Esophagus (tissue), 2 donors: Measurements from ENCODE around the gene SLC2A10. TPM values are rescaled to one million over a fixed set of nuclear protein-coding genes. Genes with fewer than 3 reads are reported as not detected.

Experiments
- H3K27ac ChIP-seq, 2 donors: one replicate each; pipeline ENCODE4 v1.5.1; 2013; ENCODE audit warnings: low read depth in 2 of 2, mild to moderate bottlenecking in 2 of 2, inconsistent platforms in 1 of 2, low read length in 1 of 2, moderate library complexity in 1 of 2
- H3K27me3 ChIP-seq, 2 donors: one replicate each; pipeline ENCODE4 v1.6.1; 2013; ENCODE audit warnings: low read length in 2 of 2, control low read depth in 1 of 2, mild to moderate bottlenecking in 1 of 2; ENCODE audit not compliant: insufficient read depth in 2 of 2, control insufficient read depth in 1 of 2
- H3K36me3 ChIP-seq, 2 donors: one replicate each; pipeline ENCODE4 v1.6.1; 2013; ENCODE audit warnings: low read length in 1 of 2; ENCODE audit not compliant: control insufficient read depth in 2 of 2, insufficient read depth in 2 of 2
- H3K4me1 ChIP-seq, 2 donors: one replicate each; pipeline ENCODE4 v1.6.1; 2013; ENCODE audit warnings: low read length in 1 of 2; ENCODE audit not compliant: control insufficient read depth in 2 of 2, insufficient read depth in 2 of 2
- H3K4me3 ChIP-seq, 2 donors: one replicate each; pipeline ENCODE4 v1.5.1; 2013; ENCODE audit warnings: low read length in 2 of 2, mild to moderate bottlenecking in 2 of 2, low read depth in 1 of 2, moderate library complexity in 1 of 2
- H3K9me3 ChIP-seq, 2 donors: one replicate each; pipeline ENCODE4 v1.6.1; 2013; ENCODE audit warnings: mild to moderate bottlenecking in 2 of 2, low read depth in 1 of 2, low read length in 1 of 2, moderate library complexity in 1 of 2; ENCODE audit not compliant: control insufficient read depth in 2 of 2, insufficient read depth in 1 of 2
- WGBS, 2 donors: extraction: QIAGEN DNeasy Blood & Tissue Kit; methylation state at CpG; one replicate each; pipeline ENCODE4 v1.1.7; 2013; 5-methylcytosine and 5-hydroxymethylcytosine counted together
- polyA plus RNA-seq, 2 donors: library from polyadenylated mRNA; stranded (reverse); fragments of 200-250 nt; gene quantifications; one replicate each; pipeline ENCODE4 v1.2.3, GENCODE V29; 2013
- donor health status: healthy with polysubstance abuse.
- donor health status: Bipolar disorder and iron deficiency.

SLC2A10 gene
- polyA plus RNA-seq, 2 donors, result 2.6 to 5.4 TPM

DNA sequence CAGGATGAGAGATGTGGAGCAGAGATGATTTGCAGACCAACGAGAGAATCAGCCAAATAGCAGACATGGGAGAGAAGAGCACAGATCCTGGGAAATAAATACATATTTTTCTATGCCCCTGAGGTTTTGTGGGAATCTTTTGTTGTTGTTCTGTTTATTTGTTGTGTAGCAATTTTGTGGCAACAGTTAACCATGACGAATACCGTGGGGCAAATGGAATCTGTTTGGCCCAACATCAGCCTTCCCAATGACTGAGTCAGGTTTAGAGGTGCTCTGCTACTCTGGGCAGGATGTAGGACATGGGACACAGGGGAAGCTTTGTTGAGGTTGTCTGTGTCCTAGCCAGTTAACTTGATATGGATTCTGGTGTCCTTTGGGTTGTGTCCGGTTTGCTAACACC, 7.9 kb upstream of the SLC2A10 start:
- no peak overlapping the region for H3K27ac ChIP-seq
- H3K4me3 ChIP-seq, result no peak overlapping the region
- H3K27me3 ChIP-seq, result no peaks in the 10 kb centered on the region
- no peaks in the 10 kb centered on the region for H3K4me1 ChIP-seq
- H3K36me3 ChIP-seq, result no peaks in the 10 kb centered on the region
- H3K9me3 ChIP-seq, result no peaks in the 10 kb centered on the region
- 73 to 75% methylated on average over 4 of the region's 4 CpGs for WGBS, 2 donors

- Histone ChIP-seq H3K36me3 (no peaks in the 10 kb centered on the region), H3K4me3 (no peak overlapping the region), H3K9me3 (no peaks in the 10 kb centered on the region), H3K27me3 (no peaks in the 10 kb centered on the region), H3K4me1 (no peaks in the 10 kb centered on the region), H3K27ac (no peak overlapping the region)
- WGBS, 2 donors, result 83 to 85% methylated on average over 5 of the region's 5 CpGs
These were observed 7.5 kb upstream of the SLC2A10 start for GRCh38 chr20:46701986-46702385.

DNA sequence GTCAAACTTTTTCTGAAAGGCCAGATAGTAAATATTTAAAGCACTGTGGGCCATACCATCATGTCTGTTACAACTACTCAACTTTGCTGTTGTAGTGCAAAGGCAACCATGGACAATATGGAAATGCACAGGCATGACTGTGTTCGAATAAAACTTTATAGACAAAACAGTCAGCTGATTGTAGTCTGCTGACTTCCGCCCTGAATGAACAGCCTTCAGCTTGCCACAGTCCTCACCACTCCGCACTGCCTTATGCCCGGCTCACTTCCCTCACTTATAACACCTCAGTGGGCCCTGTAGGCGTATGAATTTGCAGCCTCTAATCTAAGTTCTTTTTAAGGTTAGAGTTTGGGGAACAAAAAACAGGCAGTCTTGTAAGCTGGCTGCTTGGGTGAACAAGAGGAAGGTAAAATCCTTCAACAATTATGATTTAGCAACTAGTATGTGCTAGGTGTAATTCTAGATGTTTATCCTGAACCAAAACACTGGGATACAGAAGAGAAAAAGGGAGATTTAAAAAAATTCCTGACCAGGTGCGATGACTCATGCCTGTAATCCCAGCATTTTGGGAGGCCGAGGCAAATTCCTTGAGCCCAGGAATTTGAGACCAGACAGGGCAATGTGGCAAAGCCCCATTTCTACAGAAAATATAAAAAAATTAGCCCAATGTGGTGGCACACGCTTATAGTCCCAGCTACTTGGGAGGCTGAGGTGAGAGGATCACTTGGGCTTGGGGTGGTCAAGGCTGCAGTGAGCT, 6.8 kb upstream of the SLC2A10 start:
- no peak overlapping the region for H3K4me3 ChIP-seq
- 85 to 88% methylated on average over 8 of the region's 8 CpGs for WGBS, 2 donors

GRCh38 chr20:46703435-46703834, 6.0 kb upstream of the SLC2A10 start:
- Histone ChIP-seq H3K4me1 (peaks cover 0 to 4% of the 10 kb centered on the region in 2 donors), H3K9me3 (no peaks in the 10 kb centered on the region), H3K36me3 (no peaks in the 10 kb centered on the region), H3K27me3 (no peaks in the 10 kb centered on the region), H3K27ac (no peak overlapping the region), H3K4me3 (no peak overlapping the region)
- WGBS, 2 donors, result 71 to 75% methylated on average over 3 of the region's 3 CpGs

More for the DNA sequence above, 6.8 kb upstream of the SLC2A10 start:
- H3K9me3 ChIP-seq, result no peaks in the 10 kb centered on the region
- no peak overlapping the region for H3K27ac ChIP-seq
- no peaks in the 10 kb centered on the region for H3K4me1 ChIP-seq
- H3K27me3 ChIP-seq, result no peaks in the 10 kb centered on the region
- no peaks in the 10 kb centered on the region for H3K36me3 ChIP-seq

DNA sequence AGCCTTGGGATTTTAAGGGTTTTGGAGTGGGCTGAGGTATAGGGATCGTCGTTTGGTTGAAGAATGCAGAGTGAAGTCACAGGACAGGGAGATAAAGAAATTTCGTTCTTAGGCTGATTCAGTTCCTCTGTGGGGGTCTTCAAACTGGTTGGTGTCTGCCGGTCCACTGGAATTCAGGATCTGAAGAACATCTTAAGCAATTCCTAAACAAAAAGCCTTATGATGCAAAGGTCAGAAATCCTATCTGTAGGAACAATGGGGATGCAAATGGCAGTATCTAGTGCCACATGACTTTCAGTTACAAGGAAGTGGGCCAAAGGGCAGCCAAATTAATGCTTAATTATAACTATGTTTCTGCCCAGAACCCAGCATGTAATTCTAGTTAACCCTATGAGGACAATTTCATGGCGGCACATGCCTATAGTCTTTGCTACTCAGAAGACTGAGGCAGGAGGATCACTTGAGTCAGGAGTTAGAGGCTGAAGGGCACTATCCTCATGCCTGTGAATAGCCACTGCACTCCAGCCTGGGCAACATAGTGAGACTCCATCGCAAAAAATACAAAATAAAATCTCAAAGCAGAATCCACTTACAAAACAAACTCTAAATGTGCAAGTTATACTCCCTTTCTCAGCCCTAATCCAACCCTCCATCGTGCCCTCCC, 4.6 kb upstream of the SLC2A10 start:
- H3K27ac ChIP-seq, result no peak overlapping the region
- H3K36me3 ChIP-seq, result no peaks in the 10 kb centered on the region
- H3K27me3 ChIP-seq, result no peaks in the 10 kb centered on the region
- H3K9me3 ChIP-seq, result no peaks in the 10 kb centered on the region
- no peak overlapping the region for H3K4me3 ChIP-seq
- peaks cover 0 to 5% of the 10 kb centered on the region in 2 donors for H3K4me1 ChIP-seq
- WGBS, 2 donors, result 68 to 74% methylated on average over 7 of the region's 7 CpGs

- no peak overlapping the region for H3K27ac ChIP-seq
- H3K4me1 ChIP-seq, result peaks cover 0 to 5% of the 10 kb centered on the region in 2 donors
- no peaks in the 10 kb centered on the region for H3K36me3 ChIP-seq
- no peaks in the 10 kb centered on the region for H3K9me3 ChIP-seq
- no peak overlapping the region for H3K4me3 ChIP-seq
- no peaks in the 10 kb centered on the region for H3K27me3 ChIP-seq
- WGBS, 2 donors, result 72 to 75% methylated on average over 4 of the region's 4 CpGs
These were observed 4.1 kb upstream of the SLC2A10 start for GRCh38 chr20:46705378-46705729.

- H3K27ac ChIP-seq, result no peak overlapping the region
- 91 to 96% methylated on average over 2 of the region's 2 CpGs for WGBS, 2 donors
- H3K9me3 ChIP-seq, result no peaks in the 10 kb centered on the region
- peaks cover 0 to 8% of the 10 kb centered on the region in 2 donors for H3K4me1 ChIP-seq
- H3K27me3 ChIP-seq, result no peaks in the 10 kb centered on the region
- no peak overlapping the region for H3K4me3 ChIP-seq
- H3K36me3 ChIP-seq, result no peaks in the 10 kb centered on the region
These were observed 3.2 kb upstream of the SLC2A10 start for GRCh38 chr20:46706242-46706641.

- H3K4me1 ChIP-seq, result peaks cover 0 to 8% of the 10 kb centered on the region in 2 donors
- peak overlapping the region; percentile 60 to 81 for H3K27ac ChIP-seq
- 58 to 63% methylated on average over 8 of the region's 8 CpGs for WGBS, 2 donors
- no peak overlapping the region for H3K4me3 ChIP-seq
- H3K36me3 ChIP-seq, result no peaks in the 10 kb centered on the region
- no peaks in the 10 kb centered on the region for H3K27me3 ChIP-seq
- H3K9me3 ChIP-seq, result no peaks in the 10 kb centered on the region
These were observed 1.1 kb upstream of the SLC2A10 start for GRCh38 chr20:46708172-46708860.

DNA sequence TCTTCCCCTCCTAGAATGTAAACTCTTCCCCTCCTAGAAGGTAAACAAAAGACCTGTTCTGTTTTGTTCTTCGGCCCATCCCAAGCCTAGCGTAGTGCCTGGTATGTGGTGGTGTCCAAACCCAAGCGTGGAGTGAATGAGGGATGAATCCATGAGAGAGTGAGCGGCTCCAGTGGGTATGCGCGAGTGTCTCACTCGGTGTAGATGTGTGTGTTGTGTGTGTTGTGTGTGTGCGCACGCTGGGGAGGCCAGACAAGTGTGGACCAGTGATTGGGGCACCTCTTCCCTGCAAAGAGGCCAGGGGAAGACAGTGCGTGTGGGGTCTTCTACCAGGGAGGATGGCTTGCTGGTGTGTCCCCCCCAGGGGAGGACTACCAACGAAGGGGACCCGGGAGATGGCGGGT, 392 bp upstream of the SLC2A10 start:
- WGBS, 2 donors, result 33 to 50% methylated on average over 13 of the region's 13 CpGs

More for the DNA sequence above, 392 bp upstream of the SLC2A10 start:
- Histone ChIP-seq H3K4me1 (peaks cover 1 to 8% of the 10 kb centered on the region in 2 donors), H3K4me3 (peak overlapping the region; percentile 49 to 65), H3K27ac (peak overlapping the region; percentile 60 to 81), H3K9me3 (no peaks in the 10 kb centered on the region), H3K36me3 (no peaks in the 10 kb centered on the region), H3K27me3 (no peaks in the 10 kb centered on the region)
